ENCODE measurements around the gene CPTP. TPM values are rescaled to one million over a fixed set of nuclear protein-coding genes. Genes with fewer than 3 reads are reported as not detected.
A peak's percentile ranks its signal among the peaks of the same experiment; 100 is the strongest.

The CPTP gene
- polyA plus RNA-seq, 3 donors, result 6.4 to 7.7 (median 7.4) TPM

DNA sequence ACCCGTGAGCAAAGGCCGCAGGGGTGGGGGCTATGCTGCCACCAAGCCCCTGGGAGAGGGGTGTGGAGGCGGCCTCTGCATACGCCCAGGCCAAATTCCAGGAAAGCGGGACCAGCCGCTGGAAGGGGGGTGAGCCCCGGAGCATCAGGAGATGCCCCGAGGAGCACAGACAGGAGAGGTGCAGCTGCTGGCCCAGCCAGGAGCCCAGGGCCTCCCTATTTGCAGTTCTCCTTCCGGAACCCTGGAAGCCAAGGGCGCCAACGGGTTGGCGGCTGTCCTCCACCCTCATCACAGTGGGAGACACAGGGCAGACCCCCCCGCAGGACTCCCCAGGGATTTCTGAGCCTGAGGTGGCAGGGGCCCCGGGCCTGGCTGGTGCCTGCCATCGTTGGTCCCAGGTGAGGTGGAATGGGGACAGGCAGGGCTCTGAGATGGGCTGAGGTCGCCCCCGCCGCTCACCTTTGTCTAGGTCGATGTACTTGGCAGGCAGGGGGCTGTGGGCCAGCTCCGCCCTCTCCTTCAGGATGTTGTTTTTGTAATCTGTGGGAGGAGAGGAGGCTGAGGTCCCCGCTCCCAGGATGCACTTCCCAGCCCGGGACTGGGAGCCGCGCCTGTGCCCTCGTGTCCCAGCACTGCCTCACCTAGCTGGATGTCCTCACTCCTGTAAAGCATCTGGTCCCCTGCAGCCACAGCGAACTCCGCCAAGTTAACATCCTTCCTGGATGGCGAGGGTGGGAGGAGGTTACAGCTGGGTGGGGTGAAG, 29.0 kb downstream of the CPTP start:
- Mint-ChIP-seq H3K27ac (no peak overlapping the region), H3K27me3 (ENCODE audit: low read depth in 3 of 3) (peaks cover 46 to 73% (median 56%) of the 10 kb centered on the region in 3 donors), H3K4me1 (peaks cover 4% of the 10 kb centered on the region), H3K9me3 (peaks cover 0 to 10% (median 5%) of the 10 kb centered on the region in 7 donors), H3K36me3 (peaks cover 0 to 6% of the 10 kb centered on the region in 2 donors), H3K4me3 (peak overlapping the region in 1 of 2 donors; percentile 73)
- H2AFZ ChIP-seq (ENCODE audit: insufficient read depth, low read depth, low read length, poor library complexity, severe bottlenecking), result no peak overlapping the region
- DNase-seq, result no peak
- peaks cover 11 to 56% of the 10 kb centered on the region in 2 donors for H3K27me3 ChIP-seq (ENCODE audit: control insufficient read depth in 2 of 2, insufficient read depth in 2 of 2, low read length in 2 of 2)
- peaks cover 2% of the 10 kb centered on the region for H4K20me1 ChIP-seq (ENCODE audit: insufficient read depth, low read length)
- H3K4me2 ChIP-seq (replicated peaks; ENCODE audit: extremely low read depth, low read length, poor library complexity, severe bottlenecking), result no peak overlapping the region
- H3K36me3 ChIP-seq (replicated peaks in 1 of 2; ENCODE audit: control insufficient read depth in 1 of 2, insufficient read depth in 2 of 2, low read length in 2 of 2), result no peaks in the 10 kb centered on the region
- TF ChIP-seq, protein P1, sequence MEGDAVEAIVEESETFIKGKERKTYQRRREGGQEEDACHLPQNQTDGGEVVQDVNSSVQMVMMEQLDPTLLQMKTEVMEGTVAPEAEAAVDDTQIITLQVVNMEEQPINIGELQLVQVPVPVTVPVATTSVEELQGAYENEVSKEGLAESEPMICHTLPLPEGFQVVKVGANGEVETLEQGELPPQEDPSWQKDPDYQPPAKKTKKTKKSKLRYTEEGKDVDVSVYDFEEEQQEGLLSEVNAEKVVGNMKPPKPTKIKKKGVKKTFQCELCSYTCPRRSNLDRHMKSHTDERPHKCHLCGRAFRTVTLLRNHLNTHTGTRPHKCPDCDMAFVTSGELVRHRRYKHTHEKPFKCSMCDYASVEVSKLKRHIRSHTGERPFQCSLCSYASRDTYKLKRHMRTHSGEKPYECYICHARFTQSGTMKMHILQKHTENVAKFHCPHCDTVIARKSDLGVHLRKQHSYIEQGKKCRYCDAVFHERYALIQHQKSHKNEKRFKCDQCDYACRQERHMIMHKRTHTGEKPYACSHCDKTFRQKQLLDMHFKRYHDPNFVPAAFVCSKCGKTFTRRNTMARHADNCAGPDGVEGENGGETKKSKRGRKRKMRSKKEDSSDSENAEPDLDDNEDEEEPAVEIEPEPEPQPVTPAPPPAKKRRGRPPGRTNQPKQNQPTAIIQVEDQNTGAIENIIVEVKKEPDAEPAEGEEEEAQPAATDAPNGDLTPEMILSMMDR (IDR thresholded peaks at IDR 0.05), result no peak
- no peak overlapping the region for H3K9ac ChIP-seq (ENCODE audit: insufficient read depth, low read length, poor library complexity, severe bottlenecking)
- peaks cover 0 to 2% of the 10 kb centered on the region in 2 donors for H3K4me1 ChIP-seq (ENCODE audit: control insufficient read depth in 1 of 2, insufficient read depth in 2 of 2, low read length in 2 of 2)
- H3K27ac ChIP-seq (ENCODE audit: low read depth in 1 of 2, low read length in 2 of 2), result no peak overlapping the region
- no peaks in the 10 kb centered on the region for H3K9me3 ChIP-seq (replicated peaks in 1 of 2; ENCODE audit: control insufficient read depth in 1 of 2, insufficient read depth in 1 of 2, low read length in 2 of 2)
- H3K4me3 ChIP-seq (replicated peaks in 1 of 3; ENCODE audit: low read depth in 2 of 3, low read length in 3 of 3), result no peak overlapping the region
- WGBS (ENCODE audit: insufficient coverage), result 26% methylated on average over 14 of the region's 28 CpGs
- intact Hi-C loops (cut with micrococcal nuclease), result no loop called here
- no peaks in the 10 kb centered on the region for H3K79me2 ChIP-seq (ENCODE audit: insufficient read depth, low read length)

DNA sequence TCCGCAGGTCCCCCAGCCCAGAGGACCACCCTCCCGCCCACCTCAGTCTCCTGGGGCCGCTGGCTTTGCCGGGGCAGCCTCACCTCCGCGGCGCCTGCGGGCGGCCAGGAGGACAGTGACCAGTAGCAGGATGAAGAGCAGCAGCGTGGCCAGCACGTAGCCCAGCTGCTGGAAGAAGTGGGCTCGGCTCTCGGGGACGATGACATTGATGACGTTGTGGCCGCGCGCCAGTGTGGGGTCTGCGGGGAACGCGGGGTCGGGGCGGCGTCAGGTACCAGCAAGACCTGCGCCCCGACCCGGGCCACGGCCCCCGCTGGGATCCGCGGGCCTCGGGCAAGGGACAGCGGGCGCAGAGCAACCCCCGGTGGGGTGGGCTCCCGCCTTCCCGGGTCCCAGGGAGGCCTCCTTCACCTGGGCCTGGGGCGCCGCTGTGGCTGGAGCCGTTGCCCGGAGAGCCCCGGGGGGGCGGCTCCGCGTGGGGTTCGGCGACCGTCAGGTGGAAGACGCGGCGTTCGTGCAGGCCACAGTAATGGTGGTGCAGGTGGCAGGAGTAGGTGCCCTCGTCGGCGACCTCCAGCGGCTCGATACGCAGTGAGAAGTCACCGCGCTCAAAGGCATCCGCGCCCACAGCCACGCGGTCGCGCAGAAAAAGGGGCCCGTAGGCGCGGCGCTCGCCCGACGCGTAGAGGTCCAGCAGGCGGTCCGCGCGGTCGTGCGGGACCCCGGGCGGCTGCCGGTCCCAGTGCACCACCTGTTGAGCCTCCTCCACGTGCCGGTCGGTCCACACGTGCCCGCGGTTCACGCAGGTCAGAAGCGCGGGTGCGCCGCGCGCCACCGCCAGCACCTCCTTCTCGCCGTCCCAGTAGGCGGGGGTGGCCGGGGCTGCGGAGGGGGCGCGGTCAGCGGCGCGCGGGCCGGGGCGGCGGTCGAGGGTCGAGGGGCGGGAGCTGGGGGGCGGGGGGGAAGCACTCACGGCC, 30.0 kb downstream of the CPTP start:
- H3K4me3 ChIP-seq (replicated peaks in 1 of 3; ENCODE audit: low read depth in 2 of 3, low read length in 3 of 3), result no peak overlapping the region
- DNase-seq, result no peak
- no peaks in the 10 kb centered on the region for H3K79me2 ChIP-seq (ENCODE audit: insufficient read depth, low read length)
- intact Hi-C loops (cut with micrococcal nuclease), result no loop called here
- 16% methylated on average over 106 of the region's 116 CpGs for WGBS (ENCODE audit: insufficient coverage)
- H4K20me1 ChIP-seq (ENCODE audit: insufficient read depth, low read length), result peaks cover 2% of the 10 kb centered on the region
- no peaks in the 10 kb centered on the region for H3K9me3 ChIP-seq (replicated peaks in 1 of 2; ENCODE audit: control insufficient read depth in 1 of 2, insufficient read depth in 1 of 2, low read length in 2 of 2)
- H3K9ac ChIP-seq (ENCODE audit: insufficient read depth, low read length, poor library complexity, severe bottlenecking), result no peak overlapping the region
- Mint-ChIP-seq H3K36me3 (peaks cover 0 to 6% of the 10 kb centered on the region in 2 donors), H3K4me1 (peaks cover 4% of the 10 kb centered on the region), H3K27me3 (ENCODE audit: low read depth in 3 of 3) (peaks cover 54 to 83% (median 65%) of the 10 kb centered on the region in 3 donors), H3K4me3 (peak overlapping the region; percentile 24 to 73), H3K27ac (peak overlapping the region in 1 of 7 donors; percentile 57), H3K9me3 (peaks cover 0 to 10% (median 5%) of the 10 kb centered on the region in 7 donors)
- no peaks in the 10 kb centered on the region for H3K36me3 ChIP-seq (replicated peaks in 1 of 2; ENCODE audit: control insufficient read depth in 1 of 2, insufficient read depth in 2 of 2, low read length in 2 of 2)
- TF ChIP-seq, protein P1 (IDR thresholded peaks at IDR 0.05), result no peak
- no peak overlapping the region for H3K27ac ChIP-seq (ENCODE audit: low read depth in 1 of 2, low read length in 2 of 2)
- peak overlapping the region; percentile 15 for H3K4me2 ChIP-seq (replicated peaks; ENCODE audit: extremely low read depth, low read length, poor library complexity, severe bottlenecking)
- H3K27me3 ChIP-seq (ENCODE audit: control insufficient read depth in 2 of 2, insufficient read depth in 2 of 2, low read length in 2 of 2), result peaks cover 11 to 66% of the 10 kb centered on the region in 2 donors
- no peak overlapping the region for H2AFZ ChIP-seq (ENCODE audit: insufficient read depth, low read depth, low read length, poor library complexity, severe bottlenecking)
- no peaks in the 10 kb centered on the region for H3K4me1 ChIP-seq (ENCODE audit: control insufficient read depth in 1 of 2, insufficient read depth in 2 of 2, low read length in 2 of 2)
